ENCODE results near the gene MBD6. TPM values are rescaled to one million over a fixed set of nuclear protein-coding genes. Genes with fewer than 3 reads are reported as not detected.

Gene MBD6
- total RNA-seq, 2 experiments from 2014 or later: 23.9 to 110 TPM

GRCh38 chr12:57525615-57526383, 3.2 kb downstream of the MBD6 start:
- Histone ChIP-seq H3K79me2 (ENCODE audit: insufficient read depth, low read depth, low read length) (peaks cover 21% of the 10 kb centered on the region), H4K20me1 (ENCODE audit: insufficient read depth, low read length) (peaks cover 12% of the 10 kb centered on the region; the same call in 1 of the 2 replicates), H3K27ac (ENCODE audit: low read depth, low read length, poor library complexity, severe bottlenecking) (no peak overlapping the region), H3K4me2 (ENCODE audit: low read length) (peak overlapping the region; percentile 81; the same call in 1 of the 2 replicates), H3K4me3 (ENCODE audit: low read depth, low read length, poor library complexity, severe bottlenecking) (no peak overlapping the region), H3K9me3 (ENCODE audit: low read length) (no peaks in the 10 kb centered on the region), H3K9me2 (ENCODE audit: insufficient read depth, low read length) (no peaks in the 10 kb centered on the region), H3K4me1 (ENCODE audit: insufficient read depth, low read length, poor library complexity, severe bottlenecking) (peaks cover 35% of the 10 kb centered on the region), H3K36me3 (ENCODE audit: insufficient read depth, low read length) (peaks cover 64% of the 10 kb centered on the region), H2AFZ (ENCODE audit: low read length) (no peak overlapping the region)
- no peak for DNase-seq (ENCODE audit: low spot score)
- intact Hi-C loops (cut with micrococcal nuclease; ENCODE audit: unreplicated experiment): no loop called here
- ChIA-PET POLR2A (no interaction called here), CTCF (ENCODE audit: unreplicated experiment) (no interaction called here)
- BruUV-seq (replicated peaks): TSS peak; percentile 14
- TF ChIP-seq CTCF (conservative IDR thresholded peaks at IDR 0.05; ENCODE audit: low read length) (no peak), EZH2phosphoT487 (IDR thresholded peaks at IDR 0.05; ENCODE audit: borderline replicate concordance, low read depth, low read length) (no peak)

GRCh38 chr12:57526477-57527126, 4.0 kb downstream of the MBD6 start:
- H3K4me3 ChIP-seq (ENCODE audit: low read depth, low read length, poor library complexity, severe bottlenecking): no peak overlapping the region
- no peak overlapping the region for H3K27ac ChIP-seq (ENCODE audit: low read depth, low read length, poor library complexity, severe bottlenecking)
- no TSS peak for BruUV-seq (replicated peaks)
- intact Hi-C loops (cut with micrococcal nuclease; ENCODE audit: unreplicated experiment): no loop called here
- TF ChIP-seq CTCF (conservative IDR thresholded peaks at IDR 0.05; ENCODE audit: low read length) (no peak), EZH2phosphoT487 (IDR thresholded peaks at IDR 0.05; ENCODE audit: borderline replicate concordance, low read depth, low read length) (no peak)
- H3K79me2 ChIP-seq (ENCODE audit: insufficient read depth, low read depth, low read length): peaks cover 21% of the 10 kb centered on the region
- peaks cover 12% of the 10 kb centered on the region; the same call in 1 of the 2 replicates for H4K20me1 ChIP-seq (ENCODE audit: insufficient read depth, low read length)
- no peak overlapping the region for H3K4me2 ChIP-seq (ENCODE audit: low read length)
- peaks cover 27% of the 10 kb centered on the region for H3K4me1 ChIP-seq (ENCODE audit: insufficient read depth, low read length, poor library complexity, severe bottlenecking)
- ChIA-PET POLR2A (no interaction called here), CTCF (ENCODE audit: unreplicated experiment) (no interaction called here)
- peaks cover 72% of the 10 kb centered on the region for H3K36me3 ChIP-seq (ENCODE audit: insufficient read depth, low read length)
- no peaks in the 10 kb centered on the region for H3K9me2 ChIP-seq (ENCODE audit: insufficient read depth, low read length)
- no peak for DNase-seq (ENCODE audit: low spot score)
- no peaks in the 10 kb centered on the region for H3K9me3 ChIP-seq (ENCODE audit: low read length)
- no peak overlapping the region for H2AFZ ChIP-seq (ENCODE audit: low read length)

DNA sequence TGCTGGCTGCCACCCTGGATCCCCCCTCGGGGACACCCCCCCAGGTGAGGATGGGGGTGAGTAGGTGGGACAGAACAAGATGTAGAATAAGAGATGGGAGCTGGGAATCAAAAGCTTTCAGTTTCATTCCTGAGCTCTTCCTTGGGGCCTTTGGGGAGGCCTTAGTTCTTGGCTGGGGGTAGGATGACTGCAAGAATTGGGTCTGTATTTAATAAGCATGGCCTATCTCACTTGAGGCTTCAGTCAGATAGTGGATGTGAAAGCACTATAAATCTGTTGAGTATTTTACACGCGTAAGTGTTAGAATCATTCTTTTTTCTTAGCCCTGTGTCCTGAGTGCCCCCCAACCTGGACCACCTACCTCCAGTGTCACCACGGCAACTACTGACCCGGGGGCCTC, 4.6 kb downstream of the MBD6 start:
- Histone ChIP-seq H3K27ac (ENCODE audit: low read depth, low read length, poor library complexity, severe bottlenecking) (no peak overlapping the region), H3K4me2 (ENCODE audit: low read length) (no peak overlapping the region), H4K20me1 (ENCODE audit: insufficient read depth, low read length) (peaks cover 12% of the 10 kb centered on the region; the same call in 1 of the 2 replicates), H3K9me3 (ENCODE audit: low read length) (no peaks in the 10 kb centered on the region), H3K4me1 (ENCODE audit: insufficient read depth, low read length, poor library complexity, severe bottlenecking) (peaks cover 22% of the 10 kb centered on the region), H3K4me3 (ENCODE audit: low read depth, low read length, poor library complexity, severe bottlenecking) (no peak overlapping the region), H3K36me3 (ENCODE audit: insufficient read depth, low read length) (peaks cover 78% of the 10 kb centered on the region), H3K79me2 (ENCODE audit: insufficient read depth, low read depth, low read length) (peaks cover 21% of the 10 kb centered on the region), H2AFZ (ENCODE audit: low read length) (no peak overlapping the region), H3K9me2 (ENCODE audit: insufficient read depth, low read length) (no peaks in the 10 kb centered on the region)
- intact Hi-C loops (cut with micrococcal nuclease; ENCODE audit: unreplicated experiment): no loop called here
- ChIA-PET CTCF (ENCODE audit: unreplicated experiment) (no interaction called here), POLR2A (no interaction called here)
- TF ChIP-seq EZH2phosphoT487 (IDR thresholded peaks at IDR 0.05; ENCODE audit: borderline replicate concordance, low read depth, low read length) (no peak), CTCF (conservative IDR thresholded peaks at IDR 0.05; ENCODE audit: low read length) (no peak)
- no TSS peak for BruUV-seq (replicated peaks)
- no peak for DNase-seq (ENCODE audit: low spot score)

Measured in OCI-LY7 (cell line).